GM12801 (cell line): ENCODE data around the gene SLAMF9.

Experiments
- CTCF ChIP-seq: IDR thresholded peaks from one replicate; pipeline ENCODE4 v1.5.1; 2011; ENCODE audit warnings: control low read depth; ENCODE audit not compliant: insufficient read length; ENCODE audit errors: extremely low read depth

The SLAMF9 gene

GRCh38 chr1:159955456-159955855, 1.4 kb upstream of the SLAMF9 start:
- no peak for TF ChIP-seq CTCF

- TF ChIP-seq CTCF, result no peak
Measured at GRCh38 chr1:159952932-159953331, 1.1 kb downstream of the SLAMF9 start.

- TF ChIP-seq CTCF, result no peak
Measured at GRCh38 chr1:159951551-159951950, 2.5 kb downstream of the SLAMF9 start.

- no peak for TF ChIP-seq CTCF
Measured at GRCh38 chr1:159951016-159951415, 3.0 kb downstream of the SLAMF9 start.

GRCh38 chr1:159949981-159950381, 4.1 kb downstream of the SLAMF9 start:
- TF ChIP-seq CTCF, result no peak

GRCh38 chr1:159949123-159949522, 4.9 kb downstream of the SLAMF9 start:
- no peak for TF ChIP-seq CTCF

GRCh38 chr1:159947942-159948341, 6.1 kb downstream of the SLAMF9 start:
- TF ChIP-seq CTCF, result no peak
